GM23248 (cell line): ENCODE measurements around the gene PLA2G4F. TPM values are rescaled to one million over a fixed set of nuclear protein-coding genes. Genes with fewer than 3 reads are reported as not detected.

Experiments
- DNase-seq: peaks from one replicate; pipeline ENCODE4 v3.0.0-alpha.2; 2015
- H2AFZ ChIP-seq: fragments of 200-600 bp; sonication (generic); 2 replicates; pipeline ENCODE4 v1.6.1; 2016; ENCODE audit warnings: antibody characterized with exemption
- H3F3A ChIP-seq: fragments of 200-600 bp; sonication (generic); 2 replicates; pipeline ENCODE4 v1.6.1; 2016; ENCODE audit warnings: mild to moderate bottlenecking, antibody characterized with exemption, mixed run types; ENCODE audit not compliant: insufficient read depth
- H3K27ac ChIP-seq: fragments of 200-600 bp; sonication (generic); 2 replicates; pipeline ENCODE4 v1.5.1; 2016; ENCODE audit warnings: mild to moderate bottlenecking
- H3K27me3 ChIP-seq: fragments of 200-600 bp; sonication (generic); replicated peaks from 2 replicates; pipeline ENCODE4 v1.6.1; 2016; ENCODE audit warnings: mild to moderate bottlenecking; ENCODE audit not compliant: insufficient read depth
- H3K36me3 ChIP-seq: fragments of 200-600 bp; sonication (generic); 2 replicates; pipeline ENCODE4 v1.6.1; 2016; ENCODE audit warnings: low read depth, mild to moderate bottlenecking
- H3K4me1 ChIP-seq: fragments of 200-600 bp; sonication (generic); 2 replicates; pipeline ENCODE4 v1.6.1; 2016; ENCODE audit warnings: mild to moderate bottlenecking; ENCODE audit not compliant: insufficient read depth
- H3K4me2 ChIP-seq: fragments of 200-600 bp; sonication (generic); one replicate; pipeline ENCODE4 v1.6.1; 2016; ENCODE audit warnings: mild to moderate bottlenecking; ENCODE audit not compliant: unreplicated experiment
- H3K4me3 ChIP-seq: fragments of 200-600 bp; sonication (generic); 2 replicates; pipeline ENCODE4 v1.5.1; 2016; ENCODE audit warnings: mild to moderate bottlenecking
- H3K79me2 ChIP-seq: fragments of 200-600 bp; sonication (generic); 2 replicates; pipeline ENCODE4 v1.6.1; 2016; ENCODE audit warnings: mild to moderate bottlenecking; ENCODE audit not compliant: insufficient read depth
- H3K9ac ChIP-seq: fragments of 200-600 bp; sonication (generic); 2 replicates; pipeline ENCODE4 v1.6.1; 2016; ENCODE audit warnings: mild to moderate bottlenecking
- H3K9me2 ChIP-seq: fragments of 200-600 bp; sonication (generic); 2 replicates; pipeline ENCODE4 v1.6.1; 2016; ENCODE audit warnings: mixed run types, mild to moderate bottlenecking, moderate library complexity; ENCODE audit not compliant: insufficient read depth
- H3K9me3 ChIP-seq: fragments of 200-600 bp; sonication (generic); one replicate; pipeline ENCODE4 v1.6.1; 2017; ENCODE audit warnings: low read depth
- H4K20me1 ChIP-seq: fragments of 200-600 bp; sonication (generic); 2 replicates; pipeline ENCODE4 v1.6.0; 2016; ENCODE audit not compliant: insufficient read depth
- EZH2 ChIP-seq: fragments of 200-600 bp; sonication (generic); IDR thresholded peaks from 2 replicates; pipeline ENCODE4 v1.6.1; 2018; ENCODE audit warnings: antibody characterized with exemption, mild to moderate bottlenecking; ENCODE audit not compliant: insufficient read depth, poor library complexity, severe bottlenecking
- EZH2phosphoT487 ChIP-seq: fragments of 200-600 bp; sonication (generic); IDR thresholded peaks from 2 replicates; pipeline ENCODE4 v1.6.1; 2018; ENCODE audit warnings: antibody characterized with exemption, moderate library complexity, mild to moderate bottlenecking, low read depth; ENCODE audit not compliant: insufficient read depth
- WGBS, 2 experiments: methylation state at CpG; one replicate each; pipeline ENCODE4 v1.1.6; 2015 to 2017; ENCODE audit warnings: low lambda C conversion rate in 2 of 2, low coverage in 1 of 2; ENCODE audit errors: missing lambda C conversion rate in 2 of 2; 5-methylcytosine and 5-hydroxymethylcytosine counted together
- in situ Hi-C: fragments of 300-500 bp; cut with MboI; formaldehyde crosslinking; loops from 2 replicates; pipeline ENCODE4 v1.15.0; 2020
- polyA plus RNA-seq: library from polyadenylated mRNA; unstranded; fragments of >200 nt; fragmentation: Nextera tagmentation; extraction: Ambion mirVana; gene quantifications from 2 replicates; pipeline ENCODE4 v1.2.1, GENCODE V29; 2016
- total RNA-seq: library from RNA; depleted of rRNA; stranded (reverse); fragments of >200 nt; shearing (Covaris generic); gene quantifications from 2 replicates; pipeline ENCODE4 v1.2.3, GENCODE V29; 2014

The PLA2G4F gene
- total and polyA plus RNA-seq, 2 experiments from 2014 or later: not detected

- Histone ChIP-seq H3F3A (no peaks in the 10 kb centered on the region), H3K4me3 (no peak overlapping the region), H3K4me1 (no peaks in the 10 kb centered on the region), H3K27ac (no peak overlapping the region), H3K9me2 (no peaks in the 10 kb centered on the region), H2AFZ (no peak overlapping the region), H3K9ac (no peak overlapping the region), H4K20me1 (no peaks in the 10 kb centered on the region), H3K79me2 (no peaks in the 10 kb centered on the region), H3K36me3 (no peaks in the 10 kb centered on the region), H3K27me3 (peaks cover 14% of the 10 kb centered on the region), H3K4me2 (no peak overlapping the region), H3K9me3 (no peaks in the 10 kb centered on the region)
- no peak for TF ChIP-seq EZH2
- TF ChIP-seq EZH2phosphoT487: no peak
- no peak for DNase-seq
- 77 to 82% methylated on average over 18 of the region's 18 CpGs for WGBS, 2 experiments
- in situ Hi-C loops: no loop called here
Observed at GRCh38 chr15:42143866-42144625, 12.4 kb downstream of the PLA2G4F start.

GRCh38 chr15:42143356-42143755 lies 13.1 kb downstream of the PLA2G4F start:
- Histone ChIP-seq H3K27ac (no peak overlapping the region), H3K4me2 (no peak overlapping the region), H3K79me2 (no peaks in the 10 kb centered on the region), H2AFZ (no peak overlapping the region), H4K20me1 (no peaks in the 10 kb centered on the region), H3K27me3 (peaks cover 14% of the 10 kb centered on the region), H3K36me3 (no peaks in the 10 kb centered on the region), H3K4me1 (no peaks in the 10 kb centered on the region), H3K4me3 (no peak overlapping the region), H3F3A (no peaks in the 10 kb centered on the region), H3K9ac (no peak overlapping the region), H3K9me2 (no peaks in the 10 kb centered on the region), H3K9me3 (no peaks in the 10 kb centered on the region)
- WGBS, 2 experiments: 51 to 63% methylated on average over 4 of the region's 4 CpGs
- DNase-seq: no peak
- TF ChIP-seq EZH2phosphoT487: no peak
- no peak for TF ChIP-seq EZH2
- in situ Hi-C loops: no loop called here

- no peaks in the 10 kb centered on the region for H3K9me3 ChIP-seq
- H3K4me2 ChIP-seq: no peak overlapping the region
- no peaks in the 10 kb centered on the region for H3K4me1 ChIP-seq
- DNase-seq: no peak
- no peaks in the 10 kb centered on the region for H3K79me2 ChIP-seq
- no peaks in the 10 kb centered on the region for H3K9me2 ChIP-seq
- TF ChIP-seq EZH2 (no peak), EZH2phosphoT487 (no peak)
- 73 to 74% methylated on average over 19 to 21 of the region's 21 CpGs for WGBS, 2 experiments
- no peak overlapping the region for H2AFZ ChIP-seq
- no peaks in the 10 kb centered on the region for H3K36me3 ChIP-seq
- H3K27me3 ChIP-seq: peaks cover 14% of the 10 kb centered on the region
- H3K4me3 ChIP-seq: no peak overlapping the region
- no peaks in the 10 kb centered on the region for H4K20me1 ChIP-seq
- in situ Hi-C loops: no loop called here
- no peak overlapping the region for H3K9ac ChIP-seq
- no peak overlapping the region for H3K27ac ChIP-seq
- H3F3A ChIP-seq: no peaks in the 10 kb centered on the region
Observed at GRCh38 chr15:42141795-42142667, 14.4 kb downstream of the PLA2G4F start.

- in situ Hi-C loops: no loop called here
- no peak for TF ChIP-seq EZH2
- no peak for TF ChIP-seq EZH2phosphoT487
- Histone ChIP-seq H3K27me3 (peaks cover 14% of the 10 kb centered on the region), H2AFZ (no peak overlapping the region), H3K36me3 (no peaks in the 10 kb centered on the region), H3K27ac (no peak overlapping the region), H3K79me2 (no peaks in the 10 kb centered on the region), H3K4me1 (no peaks in the 10 kb centered on the region), H3K9me2 (no peaks in the 10 kb centered on the region), H3K9ac (no peak overlapping the region), H4K20me1 (no peaks in the 10 kb centered on the region), H3K9me3 (no peaks in the 10 kb centered on the region), H3K4me3 (no peak overlapping the region), H3F3A (no peaks in the 10 kb centered on the region), H3K4me2 (no peak overlapping the region)
- 71 to 75% methylated on average over 7 of the region's 7 CpGs for WGBS, 2 experiments
- no peak for DNase-seq
Observed at GRCh38 chr15:42141246-42141645, 15.2 kb downstream of the PLA2G4F start.
